Measurements from ENCODE around the gene RPTOR. TPM values are rescaled to one million over a fixed set of nuclear protein-coding genes. Genes with fewer than 3 reads are reported as not detected.

RPTOR gene
- total RNA-seq, 2 experiments from 2014 or later, result 48.7 to 58.2 TPM

GRCh38 chr17:80923211-80924110, 378.8 kb downstream of the RPTOR start:
- Mint-ChIP-seq H3K27me3 (no peaks in the 10 kb centered on the region), H3K4me1 (no peaks in the 10 kb centered on the region), H3K9me3 (no peaks in the 10 kb centered on the region), H3K36me3 (ENCODE audit: low read depth) (peaks cover 17% of the 10 kb centered on the region), H3K4me3 (no peak overlapping the region), H3K27ac (peak overlapping the region; percentile 9)
- CTCF ChIA-PET, result interaction anchor here (1.6 kb wide), 1 partner anchor 24 kb away, joined by 6 read pairs; no protein-coding TSS in a partner anchor
- DNase-seq, result no peak
- POLR2A ChIA-PET, result no interaction called here

- Mint-ChIP-seq H3K9me3 (no peaks in the 10 kb centered on the region), H3K4me3 (no peak overlapping the region), H3K27me3 (no peaks in the 10 kb centered on the region), H3K4me1 (no peaks in the 10 kb centered on the region), H3K27ac (peak overlapping the region; percentile 9), H3K36me3 (ENCODE audit: low read depth) (peaks cover 17% of the 10 kb centered on the region)
- DNase-seq, result no peak
- POLR2A ChIA-PET, result no interaction called here
- CTCF ChIA-PET, result no interaction called here
Measured at GRCh38 chr17:80924111-80924806, 379.6 kb downstream of the RPTOR start.

- Mint-ChIP-seq H3K4me3 (no peak overlapping the region), H3K27ac (no peak overlapping the region), H3K36me3 (ENCODE audit: low read depth) (peaks cover 17% of the 10 kb centered on the region), H3K4me1 (no peaks in the 10 kb centered on the region), H3K27me3 (no peaks in the 10 kb centered on the region), H3K9me3 (no peaks in the 10 kb centered on the region)
- no peak for DNase-seq
- CTCF ChIA-PET, result no interaction called here
- POLR2A ChIA-PET, result no interaction called here
Measured at GRCh38 chr17:80924807-80925610, 380.4 kb downstream of the RPTOR start.

GRCh38 chr17:80925688-80926335, 381.2 kb downstream of the RPTOR start:
- no peak overlapping the region for H3K27ac Mint-ChIP-seq
- no peak overlapping the region for H3K4me3 Mint-ChIP-seq
- H3K27me3 Mint-ChIP-seq, result no peaks in the 10 kb centered on the region
- no peak for DNase-seq
- no peaks in the 10 kb centered on the region for H3K4me1 Mint-ChIP-seq
- CTCF ChIA-PET, result interaction anchor here (0.6 kb wide), 1 partner anchor 65 kb away, joined by 3 read pairs; no protein-coding TSS in a partner anchor
- H3K36me3 Mint-ChIP-seq (ENCODE audit: low read depth), result peaks cover 19% of the 10 kb centered on the region
- no peaks in the 10 kb centered on the region for H3K9me3 Mint-ChIP-seq
- POLR2A ChIA-PET, result no interaction called here

GRCh38 chr17:80926591-80927250, 382.1 kb downstream of the RPTOR start:
- ChIA-PET POLR2A (no interaction called here), CTCF (interaction anchor here (1.2 kb wide), 1 partner anchor 27 kb away, joined by 3 read pairs; no protein-coding TSS in a partner anchor)
- no peak for DNase-seq
- no peak overlapping the region for H3K27ac Mint-ChIP-seq
- no peaks in the 10 kb centered on the region for H3K9me3 Mint-ChIP-seq
- no peaks in the 10 kb centered on the region for H3K27me3 Mint-ChIP-seq
- no peak overlapping the region for H3K4me3 Mint-ChIP-seq
- no peaks in the 10 kb centered on the region for H3K4me1 Mint-ChIP-seq
- peaks cover 18% of the 10 kb centered on the region for H3K36me3 Mint-ChIP-seq (ENCODE audit: low read depth)

GRCh38 chr17:80927791-80928216, 383.2 kb downstream of the RPTOR start:
- CTCF ChIA-PET, result interaction anchor here (0.9 to 1.9 kb wide), 4 partner anchors 10 to 28 kb away, joined by 3 to 7 read pairs (median 4); no protein-coding TSS in a partner anchor
- no peaks in the 10 kb centered on the region for H3K27me3 Mint-ChIP-seq
- no peak overlapping the region for H3K27ac Mint-ChIP-seq
- H3K4me3 Mint-ChIP-seq, result no peak overlapping the region
- H3K4me1 Mint-ChIP-seq, result no peaks in the 10 kb centered on the region
- H3K9me3 Mint-ChIP-seq, result no peaks in the 10 kb centered on the region
- no peak for DNase-seq
- peaks cover 18% of the 10 kb centered on the region for H3K36me3 Mint-ChIP-seq (ENCODE audit: low read depth)
- POLR2A ChIA-PET, result no interaction called here

GRCh38 chr17:80929449-80929848, 384.8 kb downstream of the RPTOR start:
- ChIA-PET CTCF (interaction anchor here (0.5 to 1.9 kb wide), 5 partner anchors 9 to 1170 kb away, joined by 3 to 7 read pairs (median 4); no protein-coding TSS in a partner anchor), POLR2A (interaction anchor here (0.6 kb wide), 1 partner anchor 41 kb away, joined by 9 read pairs; no protein-coding TSS in a partner anchor)
- Mint-ChIP-seq H3K27me3 (no peaks in the 10 kb centered on the region), H3K27ac (no peak overlapping the region), H3K9me3 (no peaks in the 10 kb centered on the region), H3K4me1 (no peaks in the 10 kb centered on the region), H3K36me3 (ENCODE audit: low read depth) (peaks cover 12% of the 10 kb centered on the region), H3K4me3 (no peak overlapping the region)
- DNase-seq, result no peak

GRCh38 chr17:80930335-80931279, 386.0 kb downstream of the RPTOR start:
- CTCF ChIA-PET, result interaction anchor here (1.1 to 1.8 kb wide), 4 partner anchors 13 to 31 kb away, joined by 3 to 7 read pairs (median 4); no protein-coding TSS in a partner anchor
- H3K4me3 Mint-ChIP-seq, result no peak overlapping the region

GRCh38 chr17:80931421-80932265, 387.0 kb downstream of the RPTOR start:
- H3K27ac Mint-ChIP-seq, result no peak overlapping the region
- no peak overlapping the region for H3K4me3 Mint-ChIP-seq
- CTCF ChIA-PET, result interaction anchor here (0.6 to 1.2 kb wide), 3 partner anchors 14 to 711 kb away, joined by 3 to 5 read pairs (median 4); partner anchors contain the start of genes SGSH and SLC26A11
- H3K27me3 Mint-ChIP-seq, result no peaks in the 10 kb centered on the region
- no peak for DNase-seq
- peaks cover 10% of the 10 kb centered on the region for H3K4me1 Mint-ChIP-seq
- POLR2A ChIA-PET, result no interaction called here
- H3K9me3 Mint-ChIP-seq, result no peaks in the 10 kb centered on the region
- H3K36me3 Mint-ChIP-seq (ENCODE audit: low read depth), result peaks cover 9% of the 10 kb centered on the region

More at GRCh38 chr17:80930335-80931279, 386.0 kb downstream of the RPTOR start:
- Mint-ChIP-seq H3K36me3 (ENCODE audit: low read depth) (peaks cover 12% of the 10 kb centered on the region), H3K9me3 (no peaks in the 10 kb centered on the region), H3K4me1 (no peaks in the 10 kb centered on the region), H3K27me3 (no peaks in the 10 kb centered on the region), H3K27ac (no peak overlapping the region)
- no peak for DNase-seq
- POLR2A ChIA-PET, result no interaction called here

- Mint-ChIP-seq H3K9me3 (no peaks in the 10 kb centered on the region), H3K27me3 (no peaks in the 10 kb centered on the region), H3K4me3 (no peak overlapping the region), H3K36me3 (ENCODE audit: low read depth) (peaks cover 11% of the 10 kb centered on the region), H3K4me1 (peaks cover 43% of the 10 kb centered on the region), H3K27ac (no peak overlapping the region)
- ChIA-PET CTCF (no interaction called here), POLR2A (no interaction called here)
- no peak for DNase-seq
Measured at GRCh38 chr17:80935526-80935925, 390.9 kb downstream of the RPTOR start.

All from activated CD4-positive, alpha-beta T cell treated with anti-CD3 and anti-CD28 coated beads, Interleukin-2, amount 10 ng/mL, durations not matched to agents 7 days and 5 days (primary cell).